HepG2 (cell line): ENCODE results near the gene ITPK1. TPM values are rescaled to one million over a fixed set of nuclear protein-coding genes. Genes with fewer than 3 reads are reported as not detected.

Experiments used
- ADNP ChIP-seq: sonication (generic); formaldehyde crosslinking; IDR thresholded peaks from 2 replicates; pipeline ENCODE4 v1.4.0; 2020; ENCODE audit warnings: missing genetic modification reagents
- DR1 ChIP-seq: sonication (generic); formaldehyde crosslinking; IDR thresholded peaks from 2 replicates; pipeline ENCODE4 v1.8.0; 2021; ENCODE audit warnings: mild to moderate bottlenecking, missing genetic modification reagents, inconsistent platforms
- JARID2 ChIP-seq: sonication (generic); formaldehyde crosslinking; IDR thresholded peaks from 2 replicates; pipeline ENCODE4 v1.8.1; 2023; ENCODE audit warnings: missing genetic modification reagents, inconsistent platforms; ENCODE audit not compliant: insufficient replicate concordance
- NFE2L2 ChIP-seq: fragments of 150-350 bp; IDR thresholded peaks from 2 replicates; pipeline ENCODE4 v1.6.1; 2014; ENCODE audit warnings: low read length
- TCF7L2 ChIP-seq: IDR thresholded peaks from 2 replicates; pipeline ENCODE4 v1.6.1; 2011; ENCODE audit warnings: mild to moderate bottlenecking, low read depth, low read length, moderate library complexity
- ZMYM3 ChIP-seq: sonication (generic); formaldehyde crosslinking; IDR thresholded peaks from 2 replicates; pipeline ENCODE4 v1.5.1; 2020; ENCODE audit warnings: mild to moderate bottlenecking, missing genetic modification reagents
- ZNF3 ChIP-seq: IDR thresholded peaks from 2 replicates; pipeline ENCODE4 v1.7.0; 2017; ENCODE audit warnings: inconsistent platforms
- ZNF33A ChIP-seq: sonication (generic); formaldehyde crosslinking; IDR thresholded peaks from 2 replicates; pipeline ENCODE4 v1.5.1; 2020; ENCODE audit warnings: missing genetic modification reagents, mild to moderate bottlenecking, moderate library complexity, borderline replicate concordance
- ZNF629 ChIP-seq: sonication (generic); formaldehyde crosslinking; conservative IDR thresholded peaks from 2 replicates; pipeline ENCODE4 v1.5.0; 2020; ENCODE audit warnings: missing genetic modification reagents
- ZNF781 ChIP-seq: sonication (generic); formaldehyde crosslinking; IDR thresholded peaks from 2 replicates; pipeline ENCODE4 v1.5.1; 2020; ENCODE audit warnings: borderline replicate concordance, mild to moderate bottlenecking, missing genetic modification reagents; ENCODE audit errors: not compliant biosample characterization
- polyA plus RNA-seq, 8 experiments: library from polyadenylated mRNA; depleted of rRNA in 3 of 8; stranded (reverse) in 7 of 8; unstranded in 1 of 8; fragments of >200 nt; fragmentation: Illumina TruSeq in 4 of 8; extraction: Trizol in 4 of 8; gene quantifications; 2 replicates each; pipeline versions ENCODE4 v1.2.1 to v1.2.3, GENCODE V29; 2011 to 2016; ENCODE audit warnings: low read depth in 4 of 8, missing spikeins in 1 of 8, mixed read lengths in 1 of 8; ENCODE audit not compliant: insufficient read depth in 1 of 8
- total RNA-seq, 5 experiments: library from RNA; depleted of rRNA; stranded (reverse); fragments of >200 nt; fragmentation: Illumina TruSeq; extraction: Trizol; gene quantifications; 2 replicates each; pipeline ENCODE4 v1.2.3, GENCODE V29; 2016; ENCODE audit warnings: low read depth in 1 of 5
- TF ChIP-seq, protein P1 (sequence below): IDR thresholded peaks from 2 replicates; pipeline ENCODE4 v1.4.0; 2020; ENCODE audit warnings: mild to moderate bottlenecking, missing genetic modification reagents
- TF ChIP-seq, protein P2 (sequence below): sonication (generic); formaldehyde crosslinking; IDR thresholded peaks from 2 replicates; pipeline ENCODE4 v1.5.0; 2020; ENCODE audit warnings: missing genetic modification reagents, mild to moderate bottlenecking, borderline replicate concordance

The ITPK1 gene
- total and polyA plus RNA-seq, 2 of the 13 experiments (the other 11 are each of a cell fraction or from before 2014, with no cell fraction given) = 20.5 to 47.5 TPM

DNA sequence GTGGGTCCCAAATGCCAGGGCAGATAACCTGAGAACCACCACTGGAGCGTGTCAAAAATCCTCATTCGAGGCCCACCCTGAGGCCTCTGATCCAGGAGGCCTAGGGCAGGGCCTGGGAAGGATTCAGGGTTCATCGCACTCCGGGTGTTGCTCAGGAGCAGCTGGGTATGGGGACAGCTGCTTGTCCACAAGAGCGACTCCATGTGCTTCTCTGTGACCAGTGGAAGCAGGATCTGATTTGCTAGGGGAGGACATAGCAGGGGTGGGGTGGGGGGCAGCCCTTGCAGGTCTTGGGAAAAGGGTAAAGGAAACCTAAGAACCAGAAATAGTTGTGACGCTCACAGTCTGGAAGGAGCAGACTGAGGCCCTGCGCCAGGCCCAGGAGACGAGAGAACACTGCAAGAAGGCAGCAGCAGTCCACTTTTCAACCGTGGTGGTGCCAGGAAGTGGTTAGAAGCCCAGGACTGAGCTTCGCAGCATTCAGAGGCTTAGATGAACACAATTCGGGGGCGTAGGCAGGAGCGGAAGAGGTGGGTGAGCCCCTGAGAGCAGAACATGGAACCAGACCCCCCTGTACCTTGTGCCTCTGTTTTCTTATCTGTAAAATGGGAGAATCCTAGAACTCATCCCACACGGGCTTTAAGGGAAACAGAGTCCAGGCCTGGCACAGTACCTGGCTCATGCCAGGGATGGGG is 33.7 kb downstream of the ITPK1 start (continued):
- TF ChIP-seq DR1 (CRISPR knock-in tag) (no peak), NFE2L2 (no peak), ZNF33A (CRISPR knock-in tag) (no peak), TCF7L2 (no peak), ZNF629 (CRISPR knock-in tag) (peak; percentile 67), JARID2 (CRISPR knock-in tag) (no peak), ZNF3 (no peak), ZNF781 (CRISPR knock-in tag) (no peak), ZMYM3 (CRISPR knock-in tag) (peak; percentile 31; the same call in 1 of the 2 replicates), ADNP (CRISPR knock-in tag) (no peak)
- TF ChIP-seq, protein P1, sequence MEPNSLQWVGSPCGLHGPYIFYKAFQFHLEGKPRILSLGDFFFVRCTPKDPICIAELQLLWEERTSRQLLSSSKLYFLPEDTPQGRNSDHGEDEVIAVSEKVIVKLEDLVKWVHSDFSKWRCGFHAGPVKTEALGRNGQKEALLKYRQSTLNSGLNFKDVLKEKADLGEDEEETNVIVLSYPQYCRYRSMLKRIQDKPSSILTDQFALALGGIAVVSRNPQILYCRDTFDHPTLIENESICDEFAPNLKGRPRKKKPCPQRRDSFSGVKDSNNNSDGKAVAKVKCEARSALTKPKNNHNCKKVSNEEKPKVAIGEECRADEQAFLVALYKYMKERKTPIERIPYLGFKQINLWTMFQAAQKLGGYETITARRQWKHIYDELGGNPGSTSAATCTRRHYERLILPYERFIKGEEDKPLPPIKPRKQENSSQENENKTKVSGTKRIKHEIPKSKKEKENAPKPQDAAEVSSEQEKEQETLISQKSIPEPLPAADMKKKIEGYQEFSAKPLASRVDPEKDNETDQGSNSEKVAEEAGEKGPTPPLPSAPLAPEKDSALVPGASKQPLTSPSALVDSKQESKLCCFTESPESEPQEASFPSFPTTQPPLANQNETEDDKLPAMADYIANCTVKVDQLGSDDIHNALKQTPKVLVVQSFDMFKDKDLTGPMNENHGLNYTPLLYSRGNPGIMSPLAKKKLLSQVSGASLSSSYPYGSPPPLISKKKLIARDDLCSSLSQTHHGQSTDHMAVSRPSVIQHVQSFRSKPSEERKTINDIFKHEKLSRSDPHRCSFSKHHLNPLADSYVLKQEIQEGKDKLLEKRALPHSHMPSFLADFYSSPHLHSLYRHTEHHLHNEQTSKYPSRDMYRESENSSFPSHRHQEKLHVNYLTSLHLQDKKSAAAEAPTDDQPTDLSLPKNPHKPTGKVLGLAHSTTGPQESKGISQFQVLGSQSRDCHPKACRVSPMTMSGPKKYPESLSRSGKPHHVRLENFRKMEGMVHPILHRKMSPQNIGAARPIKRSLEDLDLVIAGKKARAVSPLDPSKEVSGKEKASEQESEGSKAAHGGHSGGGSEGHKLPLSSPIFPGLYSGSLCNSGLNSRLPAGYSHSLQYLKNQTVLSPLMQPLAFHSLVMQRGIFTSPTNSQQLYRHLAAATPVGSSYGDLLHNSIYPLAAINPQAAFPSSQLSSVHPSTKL (CRISPR knock-in tag) = no peak
- TF ChIP-seq, protein P2, sequence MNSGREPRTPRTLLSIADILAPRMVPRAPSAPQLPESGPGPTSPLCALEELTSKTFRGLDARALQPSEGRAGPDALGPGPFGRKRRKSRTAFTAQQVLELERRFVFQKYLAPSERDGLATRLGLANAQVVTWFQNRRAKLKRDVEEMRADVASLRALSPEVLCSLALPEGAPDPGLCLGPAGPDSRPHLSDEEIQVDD (CRISPR knock-in tag) = no peak
